NCI-H2081 (cell line): ENCODE results near the gene NDUFAF3.

Source experiments
- DNase-seq, 2 experiments: peaks; one replicate each; lab custom pipeline; 2025; lab: John Stamatoyannopoulos, UW

Gene NDUFAF3

GRCh38 chr3:49017971-49018706, 3.8 kb upstream of the NDUFAF3 start, which contains the start of gene DALRD3:
TSS of gene DALRD3 (minus strand) at chr3:49018580. CDS start at chr3:49018564, 16 bp downstream.
- peak; percentile 60 to 77 for DNase-seq

- DNase-seq: no peak
These were observed 3.3 kb upstream of the NDUFAF3 start for GRCh38 chr3:49018707-49019006.

GRCh38 chr3:49019941-49020329, 2.0 kb upstream of the NDUFAF3 start:
- DNase-seq: no peak

- DNase-seq: peak in 1 of 2 experiments; percentile 12
These were observed 1.4 kb upstream of the NDUFAF3 start for GRCh38 chr3:49020330-49021212.

- DNase-seq: peak; percentile 96 to 98
These were observed 608 bp upstream of the NDUFAF3 start for GRCh38 chr3:49021213-49021812.

GRCh38 chr3:49022688-49023171, 809 bp downstream of the NDUFAF3 start:
- no peak for DNase-seq

- DNase-seq: no peak
These were observed 1.9 kb downstream of the NDUFAF3 start for GRCh38 chr3:49023775-49024174.

- DNase-seq: no peak
These were observed 2.5 kb downstream of the NDUFAF3 start for GRCh38 chr3:49024449-49024848.

- no peak for DNase-seq
These were observed 3.3 kb downstream of the NDUFAF3 start for GRCh38 chr3:49025005-49025792.

GRCh38 chr3:49025793-49026520, 4.0 kb downstream of the NDUFAF3 start:
- DNase-seq: no peak

GRCh38 chr3:49026536-49026935, 4.6 kb downstream of the NDUFAF3 start:
- no peak for DNase-seq

- no peak for DNase-seq
These were observed 5.7 kb downstream of the NDUFAF3 start for GRCh38 chr3:49027634-49028033.

GRCh38 chr3:49028298-49028672, 6.4 kb downstream of the NDUFAF3 start:
- DNase-seq: no peak

- peak; percentile 83 to 90 for DNase-seq
These were observed 7.0 kb downstream of the NDUFAF3 start, which contains the start of gene IMPDH2 for GRCh38 chr3:49028673-49029562. TSS of gene IMPDH2 (minus strand) at chr3:49029398. CDS start at chr3:49029350, 48 bp downstream.

GRCh38 chr3:49029563-49029884, 7.6 kb downstream of the NDUFAF3 start:
- no peak for DNase-seq

- DNase-seq: no peak
These were observed 8.4 kb downstream of the NDUFAF3 start for GRCh38 chr3:49030321-49030720.

- DNase-seq: no peak
These were observed 10.9 kb downstream of the NDUFAF3 start for GRCh38 chr3:49032646-49033304.

GRCh38 chr3:49034650-49035049, 12.7 kb downstream of the NDUFAF3 start:
- DNase-seq: no peak

GRCh38 chr3:49035281-49035680, 13.4 kb downstream of the NDUFAF3 start:
- no peak for DNase-seq

- no peak for DNase-seq
These were observed 31.6 kb downstream of the NDUFAF3 start for GRCh38 chr3:49053543-49053942.
